ENCODE data around the gene ATXN10. TPM values are rescaled to one million over a fixed set of nuclear protein-coding genes. Genes with fewer than 3 reads are reported as not detected.

ATXN10 gene
- total and polyA plus RNA-seq, 2 of the 13 experiments (the other 11 are each of a cell fraction or from before 2014, with no cell fraction given), result 60.1 to 194 TPM

DNA sequence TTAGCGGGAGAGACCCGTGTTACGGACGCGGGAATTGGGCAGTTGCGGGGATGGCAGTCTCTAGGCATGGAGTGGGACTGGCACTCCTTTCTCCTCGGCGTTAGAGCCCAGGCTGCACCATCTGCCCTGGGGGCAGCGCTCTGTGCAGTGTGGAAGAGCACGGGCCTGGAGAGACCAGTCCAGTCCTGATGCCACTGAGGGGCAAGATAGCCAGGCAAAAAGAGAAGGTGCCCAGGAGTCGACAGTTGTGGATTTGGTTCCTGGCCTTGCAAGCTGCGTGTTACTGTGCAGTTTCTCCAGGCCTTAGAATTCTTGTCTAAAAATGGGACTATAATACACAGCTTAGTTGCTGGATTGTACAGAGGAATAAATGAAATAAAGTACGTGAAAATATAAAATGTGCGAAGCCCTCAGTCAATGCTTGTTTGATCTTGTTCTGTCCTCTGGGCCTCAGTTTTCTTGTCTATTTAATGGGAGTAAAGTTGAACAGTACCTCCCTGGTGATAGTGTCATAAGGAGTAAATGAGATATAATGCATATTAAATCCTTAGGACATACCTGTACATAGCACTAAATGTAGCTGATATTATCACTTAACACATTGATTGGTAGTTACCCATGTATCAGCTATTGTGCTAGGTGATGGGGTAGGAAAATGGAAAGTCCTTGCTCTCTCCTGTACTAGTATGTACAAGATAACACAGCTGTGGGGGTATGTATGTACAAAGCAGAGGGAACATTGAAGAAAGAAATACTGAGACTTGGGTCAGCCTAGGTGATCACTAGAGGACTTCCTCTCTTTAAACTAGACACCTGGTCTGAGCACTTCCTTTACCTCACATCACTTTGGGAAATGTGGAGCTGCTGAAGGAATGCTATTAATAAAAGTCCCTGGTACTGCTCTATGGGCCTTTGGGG lies 1.2 kb downstream of the ATXN10 start (continued):
- no peak for TF ChIP-seq PHF21A (CRISPR knock-in tag; IDR thresholded peaks at IDR 0.05)
- 0 out of 2 replicates have a peak, but pooled peaks have one; percentile 14 for TF ChIP-seq TARDBP (CRISPR knock-in tag; IDR thresholded peaks at IDR 0.05)
- peak; percentile 76; the same call in 1 of the 2 replicates for TF ChIP-seq ZNF280B (CRISPR knock-in tag; IDR thresholded peaks at IDR 0.05; ENCODE audit: borderline replicate concordance)
- no peak for TF ChIP-seq ZNF451 (CRISPR knock-in tag; IDR thresholded peaks at IDR 0.05)
- TF ChIP-seq ZBTB7A (CRISPR knock-in tag; IDR thresholded peaks at IDR 0.05), result peak; percentile 31; the same call in 1 of the 2 replicates
- TF ChIP-seq HNRNPL (IDR thresholded peaks at IDR 0.05; ENCODE audit: low read depth, low read length), result peak; percentile 61; the same call in 1 of the 2 replicates
- TF ChIP-seq ZNF572 (CRISPR knock-in tag; IDR thresholded peaks at IDR 0.05), result 0 out of 2 replicates have a peak, but pooled peaks have one; percentile 47
- 0 out of 2 replicates have a peak, but pooled peaks have one; percentile 77 for TF ChIP-seq ZNF225 (CRISPR knock-in tag; IDR thresholded peaks at IDR 0.05)
- TF ChIP-seq ZNF564 (CRISPR knock-in tag; IDR thresholded peaks at IDR 0.05), result no peak

DNA sequence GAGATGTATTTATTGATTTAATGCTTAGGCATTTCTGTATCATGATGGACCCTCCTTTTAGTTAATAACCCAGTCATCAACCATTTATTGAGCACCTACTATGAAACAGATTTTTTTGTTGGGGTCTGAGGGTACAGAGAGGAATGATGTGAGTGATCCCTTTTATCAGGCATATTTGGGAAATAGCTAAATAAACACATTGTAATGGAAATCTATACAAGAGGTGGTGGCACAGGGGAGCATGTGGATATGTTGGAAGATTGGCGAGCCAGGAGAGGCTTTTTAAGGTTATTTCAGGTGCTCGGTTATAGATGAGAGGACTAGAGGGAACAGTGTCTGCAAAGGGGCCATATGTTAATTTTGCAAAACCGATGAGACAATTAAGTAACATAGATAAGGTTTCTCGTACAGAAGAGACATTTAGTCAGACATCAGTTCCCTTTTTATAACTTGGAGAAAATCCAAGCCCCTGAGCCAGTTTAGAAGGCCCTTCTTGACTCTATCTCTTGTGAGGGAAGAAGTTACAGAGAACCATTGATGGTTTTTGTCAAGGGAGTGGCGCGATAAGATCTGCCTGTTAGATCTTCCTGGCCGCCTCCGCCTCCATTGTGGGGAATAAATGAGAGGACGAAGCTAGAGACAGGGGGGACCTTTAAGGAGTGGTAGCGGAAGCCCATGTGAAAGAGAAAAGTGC lies 2.0 kb downstream of the ATXN10 start:
- peak overlapping the region; percentile 90 for H3K4me2 ChIP-seq (ENCODE audit: low read depth, low read length)
- ChIA-PET CTCF (ENCODE audit: low intra/inter-chr PET ratio, low total read pairs) (no interaction called here), POLR2A (no interaction called here)
- in situ Hi-C loops (cut with HindIII; ENCODE audit: extremely low pct_ligation_motif_present, low pct_unique_long_range_greater_than_20kb) (no loop called here), intact Hi-C loops (cut with micrococcal nuclease; ENCODE audit: unreplicated experiment) (loop anchor here (2.0 kb wide), 1 partner anchor 21 kb away; no protein-coding TSS in a partner anchor)
- H4K20me1 ChIP-seq (ENCODE audit: insufficient read depth, low read length), result peaks cover 18% of the 10 kb centered on the region
- H3K9me3 ChIP-seq (ENCODE audit: low read length), result no peaks in the 10 kb centered on the region
- ATAC-seq (no peak), FAIRE-seq (no peak), DNase-seq (ENCODE audit: low spot score) (no peak)
- H3K27me3 ChIP-seq (ENCODE audit: control insufficient read depth in 1 of 2, insufficient read depth in 2 of 2, low read length in 2 of 2), result no peaks in the 10 kb centered on the region
- H3K4me3 ChIP-seq (replicated peaks in 1 of 3; ENCODE audit: insufficient read depth in 1 of 3, low read depth in 2 of 3, low read length in 3 of 3), result peak overlapping the region in 2 of 3 experiments; percentile 60 to 97; a peak in 5 of 6 replicates
- no TSS peak for BruUV-seq (replicated peaks)
- no peak overlapping the region for H3K27ac ChIP-seq (ENCODE audit: extremely low read length, insufficient read depth, low read length)
- WGBS (ENCODE audit: low lambda C conversion rate), result 94% methylated on average over 10 of the region's 10 CpGs
- H3K4me1 ChIP-seq (ENCODE audit: insufficient read depth, low read length), result peaks cover 54% of the 10 kb centered on the region
- peaks cover 2 to 6% of the 10 kb centered on the region in 2 experiments; a peak in 4 of 5 replicates for H3K36me3 ChIP-seq (replicated peaks in 1 of 2; ENCODE audit: control insufficient read depth in 1 of 2, insufficient read depth in 2 of 2, low read length in 2 of 2)
- peak overlapping the region; percentile 92 for H3K9ac ChIP-seq (ENCODE audit: insufficient read depth, low read depth, low read length)
- peaks cover 68% of the 10 kb centered on the region for H3K79me2 ChIP-seq (ENCODE audit: insufficient read depth, low read length)
- no peak overlapping the region for H2AFZ ChIP-seq (ENCODE audit: low read length)
- no peak for TF ChIP-seq KLF9 (CRISPR knock-in tag; IDR thresholded peaks at IDR 0.05; ENCODE audit: low read depth)
- no peak for TF ChIP-seq ZNF737 (CRISPR knock-in tag; IDR thresholded peaks at IDR 0.05; ENCODE audit: borderline replicate concordance)

All from HepG2 (cell line).